Tibial nerve (tissue), 3 donors: ENCODE results near the gene HES3.

Source experiments
- CTCF ChIP-seq, 5 experiments: fragments of 200-600 bp in 3 of 5; fragments of 450-650 bp in 2 of 5; sonication (generic) in 3 of 5; IDR thresholded peaks; one replicate each; pipeline ENCODE4 v1.5.1; 2016 to 2019; ENCODE audit warnings: antibody characterized with exemption in 5 of 5, mild to moderate bottlenecking in 3 of 5, moderate library complexity in 2 of 5
- POLR2A ChIP-seq, 2 donors: fragments of 450-650 bp; IDR thresholded peaks; one replicate each; pipeline ENCODE4 v1.6.1; 2017; ENCODE audit warnings: antibody characterized with exemption in 2 of 2, mild to moderate bottlenecking in 2 of 2, moderate library complexity in 2 of 2

GRCh38 chr1:6261615-6261995 lies 17.6 kb downstream of the HES3 start:
- TF ChIP-seq CTCF (IDR thresholded peaks at IDR 0.05) = no peak
- TF ChIP-seq POLR2A (IDR thresholded peaks at IDR 0.05) = no peak
